Neural progenitor cell (in vitro differentiated cells): Measurements from ENCODE around the gene PRKCE.

Experiments
- CTCF ChIP-seq: fragments of 200-600 bp; sonication (generic); IDR thresholded peaks from 2 replicates; pipeline ENCODE4 v1.5.1; 2017; ENCODE audit warnings: antibody characterized with exemption, mild to moderate bottlenecking
- EZH2phosphoT487 ChIP-seq: fragments of 200-600 bp; sonication (generic); IDR thresholded peaks from 2 replicates; pipeline ENCODE4 v1.6.1; 2017; ENCODE audit warnings: antibody characterized with exemption

- TF ChIP-seq CTCF (no peak), EZH2phosphoT487 (no peak)
Observed at GRCh38 chr2:45818591-45818990, 167.1 kb downstream of the PRKCE start.
